Measurements from ENCODE around the gene TPGS1. TPM values are rescaled to one million over a fixed set of nuclear protein-coding genes. Genes with fewer than 3 reads are reported as not detected.

TPGS1 gene
- total and polyA plus RNA-seq, 4 donors = 12.2 to 32.7 (median 25.5) TPM

GRCh38 chr19:514166-514663 is 6.9 kb downstream of the TPGS1 start:
- DNase-seq (no peak), ATAC-seq (ENCODE audit: insufficient read depth, low FRiP score) (no peak)
- WGBS, 2 donors = 97 to 99% methylated on average over 9 of the region's 9 CpGs
- H3K27ac ChIP-seq (ENCODE audit: low read depth in 1 of 2, low read length in 1 of 2) = no peak overlapping the region
- no peaks in the 10 kb centered on the region for H3K27me3 ChIP-seq (ENCODE audit: control insufficient read depth in 3 of 3, insufficient read depth in 3 of 3, low read length in 2 of 3)
- peaks cover 0 to 7% (median 2%) of the 10 kb centered on the region in 4 donors for H3K36me3 ChIP-seq (ENCODE audit: control insufficient read depth in 4 of 4, insufficient read depth in 4 of 4, low read length in 4 of 4)
- H3K9me3 ChIP-seq (ENCODE audit: control insufficient read depth in 4 of 4, insufficient read depth in 3 of 4, low read length in 3 of 4) = no peaks in the 10 kb centered on the region
- H3K9ac ChIP-seq (ENCODE audit: insufficient read depth in 1 of 2, low read length in 2 of 2) = no peak overlapping the region
- TF ChIP-seq CTCF (IDR thresholded peaks at IDR 0.05; ENCODE audit: control extremely low read depth, extremely low read depth) = no peak
- H3K4me1 ChIP-seq (ENCODE audit: control insufficient read depth in 5 of 5, insufficient read depth in 5 of 5, low read length in 5 of 5) = peaks cover 0 to 18% (median 4%) of the 10 kb centered on the region in 5 donors
- H3K4me3 ChIP-seq = no peak overlapping the region

GRCh38 chr19:517721-518597 is 10.7 kb downstream of the TPGS1 start:
- TF ChIP-seq CTCF (IDR thresholded peaks at IDR 0.05; ENCODE audit: control extremely low read depth, extremely low read depth) = no peak
- ATAC-seq (ENCODE audit: insufficient read depth, low FRiP score) (no peak), DNase-seq (peak; percentile 87 to 93 (median 93))
- H3K9ac ChIP-seq (ENCODE audit: insufficient read depth in 1 of 2, low read length in 2 of 2) = no peak overlapping the region
- peaks cover 0 to 8% (median 4%) of the 10 kb centered on the region in 5 donors for H3K4me1 ChIP-seq (ENCODE audit: control insufficient read depth in 5 of 5, insufficient read depth in 5 of 5, low read length in 5 of 5)
- H3K4me3 ChIP-seq = no peak overlapping the region
- no peak overlapping the region for H3K27ac ChIP-seq (ENCODE audit: low read depth in 1 of 2, low read length in 1 of 2)
- 57 to 69% methylated on average over 8 to 10 of the region's 10 CpGs for WGBS, 2 donors
- H3K36me3 ChIP-seq (ENCODE audit: control insufficient read depth in 4 of 4, insufficient read depth in 4 of 4, low read length in 4 of 4) = peaks cover 0 to 9% (median 4%) of the 10 kb centered on the region in 4 donors
- no peaks in the 10 kb centered on the region for H3K27me3 ChIP-seq (ENCODE audit: control insufficient read depth in 3 of 3, insufficient read depth in 3 of 3, low read length in 2 of 3)
- no peaks in the 10 kb centered on the region for H3K9me3 ChIP-seq (ENCODE audit: control insufficient read depth in 4 of 4, insufficient read depth in 3 of 4, low read length in 3 of 4)

GRCh38 chr19:518598-519231 is 11.4 kb downstream of the TPGS1 start:
- WGBS, 2 donors = 27 to 46% methylated on average over 41 to 58 of the region's 58 CpGs
- H3K36me3 ChIP-seq (ENCODE audit: control insufficient read depth in 4 of 4, insufficient read depth in 4 of 4, low read length in 4 of 4) = peaks cover 0 to 7% (median 4%) of the 10 kb centered on the region in 4 donors
- DNase-seq = peak; percentile 20 to 65 (median 58)
- no peak for ATAC-seq (ENCODE audit: insufficient read depth, low FRiP score)
- H3K27ac ChIP-seq (ENCODE audit: low read depth in 1 of 2, low read length in 1 of 2) = no peak overlapping the region
- no peak for TF ChIP-seq CTCF (IDR thresholded peaks at IDR 0.05; ENCODE audit: control extremely low read depth, extremely low read depth)
- H3K9ac ChIP-seq (ENCODE audit: insufficient read depth in 1 of 2, low read length in 2 of 2) = no peak overlapping the region
- H3K4me1 ChIP-seq (ENCODE audit: control insufficient read depth in 5 of 5, insufficient read depth in 5 of 5, low read length in 5 of 5) = peaks cover 0 to 5% (median 4%) of the 10 kb centered on the region in 5 donors
- H3K9me3 ChIP-seq (ENCODE audit: control insufficient read depth in 4 of 4, insufficient read depth in 3 of 4, low read length in 3 of 4) = no peaks in the 10 kb centered on the region
- H3K4me3 ChIP-seq = no peak overlapping the region
- no peaks in the 10 kb centered on the region for H3K27me3 ChIP-seq (ENCODE audit: control insufficient read depth in 3 of 3, insufficient read depth in 3 of 3, low read length in 2 of 3)
